ENCODE measurements around the gene BCOR. TPM values are rescaled to one million over a fixed set of nuclear protein-coding genes. Genes with fewer than 3 reads are reported as not detected.

Gene BCOR
- total RNA-seq, 3 donors from 2014 or later = 11.7 to 28.1 (median 27.9) TPM

DNA sequence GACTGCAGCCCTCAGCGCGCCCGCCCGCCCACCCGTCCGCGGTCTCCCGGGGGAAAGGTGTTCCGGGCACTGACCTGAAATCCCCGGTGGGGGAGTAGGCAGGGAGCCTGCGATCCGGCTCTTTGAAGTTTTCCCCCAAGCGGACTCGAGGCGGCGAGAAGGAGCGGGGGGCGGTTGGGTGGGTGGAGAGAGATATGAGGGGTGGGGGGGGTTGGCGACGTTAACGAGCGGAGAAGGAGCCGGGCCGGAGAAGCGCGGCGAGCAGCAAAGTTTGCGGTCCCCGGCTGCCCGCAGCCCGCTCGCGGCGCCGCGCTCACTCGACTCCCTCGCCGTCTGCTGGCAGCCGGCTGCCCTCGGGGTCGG, 636 bp downstream of the BCOR start:
- peaks cover 0 to 5% of the 10 kb centered on the region in 2 donors for H3K4me1 ChIP-seq
- no peaks in the 10 kb centered on the region for H3K36me3 ChIP-seq
- intact Hi-C loops (cut with DNase I; ENCODE audit: low total_unique reads) = no loop called here
- peak overlapping the region; percentile 71 to 89 (median 76) for H3K4me3 ChIP-seq
- H3K9me3 ChIP-seq = no peaks in the 10 kb centered on the region
- peak overlapping the region; percentile 83 to 85 for H3K27ac ChIP-seq
- no peak for DNase-seq (ENCODE audit: low spot score in 2 of 2)
- H3K27me3 ChIP-seq = peaks cover 0 to 94% of the 10 kb centered on the region in 2 donors
- TF ChIP-seq POLR2A (IDR thresholded peaks at IDR 0.05) = no peak
- no peak for TF ChIP-seq POLR2AphosphoS5 (IDR thresholded peaks at IDR 0.05)
- TF ChIP-seq, protein P1, sequence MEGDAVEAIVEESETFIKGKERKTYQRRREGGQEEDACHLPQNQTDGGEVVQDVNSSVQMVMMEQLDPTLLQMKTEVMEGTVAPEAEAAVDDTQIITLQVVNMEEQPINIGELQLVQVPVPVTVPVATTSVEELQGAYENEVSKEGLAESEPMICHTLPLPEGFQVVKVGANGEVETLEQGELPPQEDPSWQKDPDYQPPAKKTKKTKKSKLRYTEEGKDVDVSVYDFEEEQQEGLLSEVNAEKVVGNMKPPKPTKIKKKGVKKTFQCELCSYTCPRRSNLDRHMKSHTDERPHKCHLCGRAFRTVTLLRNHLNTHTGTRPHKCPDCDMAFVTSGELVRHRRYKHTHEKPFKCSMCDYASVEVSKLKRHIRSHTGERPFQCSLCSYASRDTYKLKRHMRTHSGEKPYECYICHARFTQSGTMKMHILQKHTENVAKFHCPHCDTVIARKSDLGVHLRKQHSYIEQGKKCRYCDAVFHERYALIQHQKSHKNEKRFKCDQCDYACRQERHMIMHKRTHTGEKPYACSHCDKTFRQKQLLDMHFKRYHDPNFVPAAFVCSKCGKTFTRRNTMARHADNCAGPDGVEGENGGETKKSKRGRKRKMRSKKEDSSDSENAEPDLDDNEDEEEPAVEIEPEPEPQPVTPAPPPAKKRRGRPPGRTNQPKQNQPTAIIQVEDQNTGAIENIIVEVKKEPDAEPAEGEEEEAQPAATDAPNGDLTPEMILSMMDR (IDR thresholded peaks at IDR 0.05) = no peak

DNA sequence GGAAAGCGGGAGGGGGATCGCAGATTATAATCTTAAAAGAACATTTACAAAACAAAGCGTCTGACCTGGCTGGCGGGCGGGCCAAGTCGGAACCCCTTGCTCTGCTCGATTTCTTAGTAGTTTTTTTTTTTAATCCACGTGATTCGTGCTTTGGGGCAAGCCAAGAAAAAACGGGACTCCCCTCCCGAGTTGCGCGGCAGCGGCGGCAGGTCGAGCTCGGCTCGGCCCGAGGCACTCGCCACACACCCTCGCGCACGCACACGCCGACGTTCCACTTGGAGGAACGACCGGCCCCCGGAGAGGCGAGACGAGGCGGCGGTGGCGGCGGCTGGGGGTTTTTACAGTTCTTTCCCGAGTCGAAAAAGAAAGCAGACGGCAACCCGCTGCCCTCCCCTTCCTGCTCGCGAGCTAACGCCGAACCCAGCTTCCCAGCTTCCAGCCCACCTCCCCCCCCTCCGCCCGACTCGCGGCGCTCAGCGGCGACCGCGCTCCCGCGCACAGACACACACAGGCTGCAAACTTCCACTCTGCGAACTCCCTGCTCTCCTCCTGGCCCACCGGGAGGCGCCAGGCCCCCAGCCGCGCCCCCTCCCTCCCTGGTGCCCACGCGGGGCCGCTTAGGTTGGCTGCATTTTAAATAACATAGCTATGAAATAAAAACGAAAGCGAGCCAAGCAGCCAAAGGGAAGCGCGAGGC, 1.2 kb downstream of the BCOR start:
- H3K4me1 ChIP-seq = peaks cover 0 to 5% of the 10 kb centered on the region in 2 donors
- no peaks in the 10 kb centered on the region for H3K9me3 ChIP-seq
- peaks cover 0 to 94% of the 10 kb centered on the region in 2 donors for H3K27me3 ChIP-seq
- H3K4me3 ChIP-seq = peak overlapping the region; percentile 71 to 89 (median 76)
- intact Hi-C loops (cut with DNase I; ENCODE audit: low total_unique reads) = no loop called here
- DNase-seq (ENCODE audit: low spot score in 2 of 2) = no peak
- H3K27ac ChIP-seq = peak overlapping the region; percentile 83 to 85
- no peaks in the 10 kb centered on the region for H3K36me3 ChIP-seq
- no peak for TF ChIP-seq POLR2A (IDR thresholded peaks at IDR 0.05)
- TF ChIP-seq, protein P1 (IDR thresholded peaks at IDR 0.05) = no peak

DNA sequence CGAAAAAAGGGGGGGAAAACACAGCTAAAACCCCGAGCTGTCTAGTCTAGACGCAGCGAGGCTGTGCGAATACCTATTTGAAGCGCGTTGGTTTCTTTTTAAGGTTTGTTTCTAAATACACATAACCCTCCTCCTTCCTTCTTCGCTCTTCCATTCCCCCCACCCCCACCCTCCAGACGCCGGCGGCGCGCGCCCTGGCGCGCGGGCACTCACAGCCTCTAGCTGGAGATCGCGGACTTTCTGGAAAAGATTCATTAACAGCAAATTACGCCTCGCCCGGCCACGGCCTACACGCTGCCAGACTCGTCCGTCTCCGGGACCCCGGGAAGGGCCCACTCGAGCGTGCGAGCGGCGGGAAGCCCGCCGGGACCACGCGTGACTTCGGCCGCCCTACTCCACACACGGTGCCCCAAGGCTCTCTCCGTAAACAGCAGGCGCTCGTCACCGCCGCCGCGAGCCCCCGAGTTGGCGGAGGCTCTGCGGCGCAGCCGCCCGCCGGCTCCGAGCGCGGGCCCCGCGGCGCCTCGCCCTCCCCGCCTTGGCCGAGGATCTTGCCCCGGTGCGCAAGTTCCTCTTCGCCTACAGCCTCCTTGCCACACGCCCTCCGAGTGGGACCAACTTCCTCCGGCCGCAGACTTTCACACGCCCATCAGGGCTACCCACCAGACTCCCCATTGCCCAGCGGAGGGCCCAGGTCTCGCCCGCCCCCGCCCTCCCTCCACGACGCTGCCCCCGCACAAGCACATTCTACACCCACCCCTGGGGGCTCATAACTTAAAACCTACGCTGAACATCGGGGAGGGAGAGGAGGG, 2.0 kb downstream of the BCOR start:
- H3K9me3 ChIP-seq = no peaks in the 10 kb centered on the region
- peak overlapping the region; percentile 83 to 85 for H3K27ac ChIP-seq
- H3K36me3 ChIP-seq = no peaks in the 10 kb centered on the region
- intact Hi-C loops (cut with DNase I; ENCODE audit: low total_unique reads) = no loop called here
- H3K27me3 ChIP-seq = peaks cover 0 to 93% of the 10 kb centered on the region in 2 donors
- peak overlapping the region; percentile 71 to 89 (median 76) for H3K4me3 ChIP-seq
- TF ChIP-seq, protein P1 (IDR thresholded peaks at IDR 0.05) = no peak
- no peak for TF ChIP-seq POLR2A (IDR thresholded peaks at IDR 0.05)
- TF ChIP-seq POLR2AphosphoS5 (IDR thresholded peaks at IDR 0.05) = no peak
- no peak for DNase-seq (ENCODE audit: low spot score in 2 of 2)
- H3K4me1 ChIP-seq = peaks cover 0 to 5% of the 10 kb centered on the region in 2 donors

DNA sequence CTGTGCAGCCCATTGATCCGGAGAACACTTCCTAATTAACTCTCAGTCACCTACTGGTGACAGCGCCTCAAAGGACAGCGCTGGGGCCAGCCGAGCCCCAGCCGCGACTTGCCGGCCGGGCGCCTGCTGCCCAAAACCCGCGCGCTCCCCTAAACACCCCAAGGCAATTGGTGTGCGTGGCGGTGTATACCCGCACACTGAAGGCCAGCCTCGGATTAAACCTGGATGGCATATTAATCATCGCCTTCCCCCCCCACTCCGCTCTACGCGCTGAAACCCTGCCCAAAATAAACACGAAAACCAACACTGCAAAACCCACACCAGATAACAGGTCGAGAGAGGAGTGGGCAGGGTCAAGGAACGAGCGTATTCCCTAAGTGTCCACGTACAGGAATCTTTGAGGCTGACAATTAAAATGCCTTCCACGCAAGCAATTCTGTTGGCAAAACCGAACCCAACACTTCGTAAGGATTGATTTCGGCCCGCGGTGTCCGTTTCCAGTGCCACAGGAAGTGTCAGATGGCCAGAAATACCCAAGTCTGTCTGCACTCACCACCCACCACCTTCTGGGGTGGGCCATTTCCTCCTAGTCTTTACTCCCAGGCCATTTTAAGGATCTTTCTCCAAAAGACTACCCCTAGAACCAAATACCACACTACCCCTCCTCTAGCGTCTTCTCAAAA, 2.7 kb downstream of the BCOR start:
- peaks cover 0 to 95% of the 10 kb centered on the region in 2 donors for H3K27me3 ChIP-seq

DNA sequence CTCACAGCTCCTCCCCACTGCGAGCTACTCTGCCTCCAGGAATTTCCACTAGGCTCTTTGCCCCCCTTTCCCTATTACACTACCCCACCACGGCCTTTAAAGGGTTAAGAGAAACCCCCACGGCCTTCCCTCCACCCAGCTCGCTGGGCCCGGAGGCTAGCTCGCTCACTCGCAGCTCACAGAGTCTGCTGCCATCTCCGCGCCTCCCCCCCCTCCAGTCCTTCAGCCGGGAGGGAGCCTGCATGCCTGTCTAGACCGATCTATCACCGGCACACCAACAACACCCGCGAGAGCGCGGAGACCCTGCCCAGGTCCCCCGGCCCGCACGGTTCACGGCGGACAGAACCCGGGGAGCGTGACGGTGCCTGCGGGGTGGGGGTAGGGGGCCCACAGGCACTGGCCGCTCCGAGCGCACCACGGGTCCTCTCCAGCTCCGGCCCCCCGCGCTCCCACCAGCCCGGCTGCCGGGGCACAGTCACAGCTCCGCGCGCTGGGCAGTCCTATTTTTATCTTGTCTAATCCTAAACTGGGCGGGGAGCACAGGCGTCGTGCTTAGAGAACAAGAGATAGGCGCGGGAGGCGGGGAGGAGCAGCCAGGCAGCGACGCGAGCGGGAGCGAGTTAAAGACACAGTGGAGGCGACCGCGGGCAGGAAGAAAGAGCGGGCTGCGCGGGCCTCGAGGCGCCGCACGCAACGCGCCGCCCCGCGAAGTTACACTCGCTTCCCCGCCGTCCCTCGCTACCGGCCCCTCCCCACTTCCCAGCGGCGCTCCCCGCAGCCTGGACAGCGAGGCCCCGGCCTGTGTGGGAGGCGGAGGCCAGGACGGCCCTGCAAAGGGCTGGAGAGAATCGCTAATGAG, 3.5 kb downstream of the BCOR start:
- peak overlapping the region; percentile 71 to 89 (median 76) for H3K4me3 ChIP-seq
- no peaks in the 10 kb centered on the region for H3K4me1 ChIP-seq
- H3K27me3 ChIP-seq = peaks cover 0 to 91% of the 10 kb centered on the region in 2 donors
- no peak for DNase-seq (ENCODE audit: low spot score in 2 of 2)
- no peak for TF ChIP-seq POLR2A (IDR thresholded peaks at IDR 0.05)
- TF ChIP-seq, protein P1 (IDR thresholded peaks at IDR 0.05) = no peak
- no peak for TF ChIP-seq POLR2AphosphoS5 (IDR thresholded peaks at IDR 0.05)
- H3K27ac ChIP-seq = peak overlapping the region in 1 of 2 donors; percentile 44
- no peaks in the 10 kb centered on the region for H3K9me3 ChIP-seq
- intact Hi-C loops (cut with DNase I; ENCODE audit: low total_unique reads) = no loop called here
- no peaks in the 10 kb centered on the region for H3K36me3 ChIP-seq

More for the DNA sequence above, 2.7 kb downstream of the BCOR start:
- Histone ChIP-seq H3K4me3 (peak overlapping the region; percentile 71 to 89 (median 76)), H3K4me1 (peaks cover 0 to 3% of the 10 kb centered on the region in 2 donors), H3K36me3 (no peaks in the 10 kb centered on the region), H3K27ac (peak overlapping the region; percentile 44 to 85), H3K9me3 (no peaks in the 10 kb centered on the region)
- no peak for DNase-seq (ENCODE audit: low spot score in 2 of 2)
- TF ChIP-seq POLR2A (IDR thresholded peaks at IDR 0.05) (no peak), POLR2AphosphoS5 (IDR thresholded peaks at IDR 0.05) (no peak)
- intact Hi-C loops (cut with DNase I; ENCODE audit: low total_unique reads) = no loop called here

All from breast epithelium (tissue), 4 donors.